WTC11 (cell line): ENCODE results near the gene CIDEC. TPM values are rescaled to one million over a fixed set of nuclear protein-coding genes. Genes with fewer than 3 reads are reported as not detected.

ENCODE experiments used
- ESRRA ChIP-seq: sonication (generic); formaldehyde crosslinking; IDR thresholded peaks from 2 replicates; pipeline ENCODE4 v1.8.1; 2022; ENCODE audit warnings: mild to moderate bottlenecking, missing genetic modification reagents, borderline replicate concordance
- IRF2 ChIP-seq: sonication (generic); formaldehyde crosslinking; IDR thresholded peaks from 2 replicates; pipeline ENCODE4 v1.8.0; 2022; ENCODE audit warnings: low read depth, missing genetic modification reagents, borderline replicate concordance
- NR1H2 ChIP-seq: sonication (generic); formaldehyde crosslinking; IDR thresholded peaks from 2 replicates; pipeline ENCODE4 v1.9.0; 2021; ENCODE audit warnings: mild to moderate bottlenecking, moderate library complexity, missing genetic modification reagents
- ZSCAN18 ChIP-seq: fragments of 250-450 bp; sonication (Bioruptor Pico); IDR thresholded peaks from 2 replicates; pipeline ENCODE4 v2.1.2; 2022; ENCODE audit warnings: mild to moderate bottlenecking, moderate library complexity
- total RNA-seq: library from RNA; stranded (reverse); gene quantifications from 3 replicates; pipeline ENCODE4 v1.2.3, GENCODE V29; 2021

The CIDEC gene
- total RNA-seq, 1 experiment from 2014 or later, result not detected

- TF ChIP-seq ZSCAN18 (CRISPR knock-in tag), result no peak
- no peak for TF ChIP-seq ESRRA (CRISPR knock-in tag)
- no peak for TF ChIP-seq IRF2 (CRISPR knock-in tag)
- no peak for TF ChIP-seq NR1H2 (CRISPR knock-in tag)
Observed at GRCh38 chr3:9817436-9817835, 62.6 kb downstream of the CIDEC start (continued).

Other genes with a start within 250 kb of the CIDEC start
- 46.7 to 47.9 TPM (median 47.5 TPM) in 3 replicates for gene MTMR14, start 230.7 kb downstream of the CIDEC start, total RNA-seq
- gene CPNE9, start 176.4 kb downstream of the CIDEC start, total RNA-seq, result 3.2 to 6.6 TPM (median 6.0 TPM) in 3 replicates
- gene BRPF1, start 148.5 kb downstream of the CIDEC start, total RNA-seq, result 20.4 to 22.8 TPM (median 21.4 TPM) in 3 replicates
- 23.6 to 27.3 TPM (median 26.7 TPM) in 3 replicates for gene OGG1, start 130.3 kb downstream of the CIDEC start, total RNA-seq
- 3.1 to 6.6 TPM (median 5.9 TPM) in 3 replicates for gene CAMK1, start 110.3 kb downstream of the CIDEC start, total RNA-seq
- gene TADA3, start 87.8 kb downstream of the CIDEC start, total RNA-seq, result 49.0 to 57.9 TPM (median 55.9 TPM) in 3 replicates
- gene ARPC4, start 87.2 kb downstream of the CIDEC start, total RNA-seq, result 127 to 143 TPM (median 133 TPM) in 3 replicates
- 11.1 to 14.7 TPM (median 12.3 TPM) in 3 replicates for gene TTLL3, start 70.0 kb downstream of the CIDEC start, total RNA-seq
- 83.0 to 95.5 TPM (median 90.8 TPM) in 3 replicates for gene RPUSD3, start 36.2 kb downstream of the CIDEC start, total RNA-seq
- gene JAGN1, start 10.4 kb upstream of the CIDEC start, total RNA-seq, result 25.6 to 30.1 TPM (median 28.7 TPM) in 3 replicates
- 3.0 to 4.2 TPM (median 4.0 TPM) in 3 replicates for gene IL17RE, start 22.6 kb upstream of the CIDEC start, total RNA-seq
- gene IL17RC, start 36.8 kb upstream of the CIDEC start, total RNA-seq, result 10.1 to 11.8 TPM (median 10.2 TPM) in 3 replicates
- gene CRELD1, start 53.6 kb upstream of the CIDEC start, total RNA-seq, result 18.8 to 36.2 TPM (median 35.9 TPM) in 3 replicates
- 9.2 to 11.5 TPM (median 11.4 TPM) in 3 replicates for gene PRRT3, start 72.2 kb upstream of the CIDEC start, total RNA-seq
- 38.0 to 43.8 TPM (median 42.1 TPM) in 3 replicates for gene EMC3, start 106.6 kb upstream of the CIDEC start, total RNA-seq
- 69.6 to 73.5 TPM (median 73.1 TPM) in 3 replicates for gene FANCD2, start 146.2 kb upstream of the CIDEC start, total RNA-seq
- gene FANCD2OS, start 228.0 kb upstream of the CIDEC start, total RNA-seq, result not detected in 3 replicates
- 107 to 121 TPM (median 117 TPM) in 3 replicates for gene BRK1, start 235.4 kb upstream of the CIDEC start, total RNA-seq